A549 (cell line): Measurements from ENCODE around the gene MYO10. TPM values are rescaled to one million over a fixed set of nuclear protein-coding genes. Genes with fewer than 3 reads are reported as not detected.

ENCODE experiments used
- ATAC-seq, 2 experiments: fragments of 200-7000 bp in 1 of 2; fragments of >200 bp in 1 of 2; cut with Nextera tagmentation in 1 of 2; cut with Tn5 transposase in 1 of 2; 3 replicates each; pipeline versions ENCODE4 v1.8.0 to v1.9.1; 2018 to 2020; ENCODE audit warnings: mild to moderate bottlenecking in 1 of 2, moderate library complexity in 1 of 2
- CTCF ChIA-PET: fragments of 300-600 bp; sonication (Branson Sonifier 250); formaldehyde crosslinking; extraction: SDS; loops from one replicate; lab custom pipeline; 2021; ENCODE audit warnings: antibody characterized with exemption, inconsistent platforms; lab: Yijun Ruan, JAX
- POLR2A ChIA-PET: fragments of 350-600 bp; formaldehyde crosslinking; extraction: SDS; loops from one replicate; lab custom pipeline; 2021; ENCODE audit warnings: antibody characterized with exemption, inconsistent platforms; lab: Yijun Ruan, JAX
- DNase-seq, 2 experiments: peaks; one replicate each; pipeline versions ENCODE4 v3.0.0 to v3.0.0-alpha.2; 2011 to 2016; ENCODE audit warnings: low read depth in 1 of 2, low spot score in 1 of 2
- FAIRE-seq: peaks from 2 replicates; lab custom pipeline; 2011; peaks lifted over from hg19 to GRCh38; lab: Jason Lieb, UNC
- H3K27ac ChIP-seq, 2 experiments: fragments of >200 bp; sonication (Bioruptor Twin); formaldehyde crosslinking; 3 replicates each; pipeline ENCODE4 v1.5.1; 2016 to 2017
- H3K4me1 ChIP-seq: fragments of >200 bp; sonication (Bioruptor Twin); formaldehyde crosslinking; 3 replicates; pipeline ENCODE4 v1.6.1; 2016
- H3K4me2 ChIP-seq: fragments of >200 bp; sonication (Bioruptor Twin); formaldehyde crosslinking; 3 replicates; pipeline ENCODE4 v1.6.1; 2016
- H3K4me3 ChIP-seq: fragments of >200 bp; sonication (Bioruptor Twin); formaldehyde crosslinking; 3 replicates; pipeline ENCODE4 v1.5.1; 2016
- H3K9me3 ChIP-seq: fragments of >200 bp; sonication (Bioruptor Twin); formaldehyde crosslinking; 3 replicates; pipeline ENCODE4 v1.6.1; 2016
- CBX2 ChIP-seq: fragments of 200-600 bp; sonication (generic); IDR thresholded peaks from 2 replicates; pipeline ENCODE4 v1.6.1; 2016; ENCODE audit warnings: low read depth, mild to moderate bottlenecking, borderline replicate concordance
- EHMT2 ChIP-seq: fragments of 200-600 bp; sonication (generic); IDR thresholded peaks from 2 replicates; pipeline ENCODE4 v1.6.1; 2016; ENCODE audit warnings: antibody characterized with exemption, low read depth, mild to moderate bottlenecking, moderate library complexity
- EP300 ChIP-seq, 2 experiments: fragments of >200 bp; sonication (Bioruptor Twin); formaldehyde crosslinking; IDR thresholded peaks; 2 replicates in 1 of 2; 3 replicates in 1 of 2; pipeline ENCODE4 v1.6.1; 2016 to 2017
- ESRRA ChIP-seq: fragments of 150-350 bp; IDR thresholded peaks from 2 replicates; pipeline ENCODE4 v1.6.1; 2014; ENCODE audit warnings: mild to moderate bottlenecking, low read length, borderline replicate concordance
- HEYL ChIP-seq: fragments of 250-450 bp; sonication (Bioruptor Pico); IDR thresholded peaks from 2 replicates; pipeline ENCODE4 v1.8.0; 2021; ENCODE audit warnings: mild to moderate bottlenecking, moderate library complexity
- HOXB5 ChIP-seq: fragments of 250-450 bp; sonication (Bioruptor Pico); IDR thresholded peaks from 2 replicates; pipeline ENCODE4 v1.5.0; 2020; ENCODE audit warnings: mild to moderate bottlenecking, moderate library complexity
- JUNB ChIP-seq: fragments of >200 bp; sonication (Bioruptor Twin); formaldehyde crosslinking; IDR thresholded peaks from 2 replicates; pipeline ENCODE4 v1.6.1; 2016
- MAFK ChIP-seq: fragments of 450-650 bp; IDR thresholded peaks from 2 replicates; pipeline ENCODE4 v1.6.1; 2014; ENCODE audit not compliant: partially characterized antibody
- MAZ ChIP-seq: fragments of 150-350 bp; IDR thresholded peaks from 2 replicates; pipeline ENCODE4 v1.6.1; 2014; ENCODE audit warnings: antibody characterized with exemption, low read depth, low read length, borderline replicate concordance
- NPAS2 ChIP-seq: fragments of 250-450 bp; sonication (Bioruptor Pico); IDR thresholded peaks from 2 replicates; pipeline ENCODE4 v1.8.0; 2022; ENCODE audit warnings: mild to moderate bottlenecking, moderate library complexity, borderline replicate concordance
- POLR2AphosphoS2 ChIP-seq: conservative IDR thresholded peaks from 2 replicates; pipeline ENCODE4 v1.6.1; 2012; ENCODE audit warnings: low read length, improper control_type of control experiment, inconsistent platforms
- RARB ChIP-seq: fragments of 250-450 bp; sonication (Bioruptor Pico); IDR thresholded peaks from 2 replicates; pipeline ENCODE4 v1.8.0; 2021; ENCODE audit warnings: mild to moderate bottlenecking, moderate library complexity
- RCOR1 ChIP-seq: fragments of 150-350 bp; IDR thresholded peaks from 2 replicates; pipeline ENCODE4 v1.6.1; 2014; ENCODE audit warnings: antibody characterized with exemption, low read length, low read depth
- RFX5 ChIP-seq: fragments of 450-650 bp; IDR thresholded peaks from 2 replicates; pipeline ENCODE4 v1.7.1; 2014; ENCODE audit warnings: antibody characterized with exemption, mild to moderate bottlenecking, moderate library complexity
- RNF2 ChIP-seq: fragments of 200-600 bp; sonication (generic); IDR thresholded peaks from 2 replicates; pipeline ENCODE4 v1.6.1; 2016; ENCODE audit warnings: low read depth, mild to moderate bottlenecking, antibody characterized with exemption, moderate library complexity, borderline replicate concordance
- SREBF2 ChIP-seq: fragments of 450-650 bp; IDR thresholded peaks from 2 replicates; pipeline ENCODE4 v1.6.1; 2014; ENCODE audit warnings: mild to moderate bottlenecking, moderate library complexity
- TFCP2L1 ChIP-seq: fragments of 250-450 bp; sonication (Bioruptor Pico); IDR thresholded peaks from 2 replicates; pipeline ENCODE4 v1.5.0; 2021; ENCODE audit warnings: mild to moderate bottlenecking
- WGBS: methylation state at CpG from one replicate; pipeline ENCODE4 v1.1.6; 2017; ENCODE audit errors: missing lambda C conversion rate; 5-methylcytosine and 5-hydroxymethylcytosine counted together
- polyA plus RNA-seq, 4 experiments: library from polyadenylated mRNA; depleted of rRNA in 3 of 4; stranded (reverse); fragments of >200 nt; fragmentation: RNase III in 1 of 4; extraction: RNeasy Plus Mini Kit Qiagen cat#74134 plus additional on column Dnase treatment in 1 of 4; gene quantifications; 2 replicates in 3 of 4; 3 replicates in 1 of 4; pipeline ENCODE4 v1.2.3, GENCODE V29; 2011 to 2017
- TF ChIP-seq, protein P1 (sequence below): fragments of 200-600 bp; sonication (generic); IDR thresholded peaks from 2 replicates; pipeline ENCODE4 v1.6.1; 2016; ENCODE audit warnings: antibody characterized with exemption, mild to moderate bottlenecking, moderate library complexity
- TF ChIP-seq, protein P2 (sequence below): fragments of 150-350 bp; IDR thresholded peaks from 2 replicates; pipeline ENCODE4 v1.6.1; 2014; ENCODE audit warnings: low read depth, mild to moderate bottlenecking, low read length
- TF ChIP-seq, protein P3 (sequence below): fragments of 450-650 bp; IDR thresholded peaks from 2 replicates; pipeline ENCODE4 v1.6.1; 2014; ENCODE audit warnings: antibody characterized with exemption
- TF ChIP-seq, protein P4 (sequence below): IDR thresholded peaks from 2 replicates; pipeline ENCODE4 v1.6.1; 2012
- TF ChIP-seq, protein P5 (sequence below): IDR thresholded peaks from 2 replicates; pipeline ENCODE4 v1.6.1; 2012; ENCODE audit warnings: low read depth, borderline replicate concordance

Gene MYO10
- polyA plus RNA-seq, 2 of the 4 experiments (the other 2 are of a cell fraction) = 68.0 to 68.5 TPM

DNA sequence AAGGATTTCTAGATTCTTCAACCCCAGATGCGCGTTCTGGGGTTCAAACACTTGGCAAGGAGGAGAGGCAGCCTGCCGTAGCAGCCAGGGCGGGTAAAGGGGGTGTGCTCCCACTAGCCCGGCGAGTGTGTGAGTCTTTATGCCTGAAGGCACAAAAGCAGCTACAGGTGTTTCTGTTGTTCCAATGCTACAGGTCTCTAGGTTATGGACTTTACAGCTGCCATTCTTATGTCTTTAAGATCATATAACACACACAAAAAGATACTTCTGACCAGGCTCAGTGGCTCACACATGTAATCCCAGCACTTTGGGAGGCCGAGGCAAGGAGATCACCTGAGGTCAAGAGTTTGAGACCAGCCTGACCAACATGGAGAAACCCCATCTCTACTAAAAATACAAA lies 185.6 kb downstream of the MYO10 start:
- ATAC-seq = no peak
- H3K9me3 ChIP-seq = no peaks in the 10 kb centered on the region
- FAIRE-seq = no peak
- H3K4me3 ChIP-seq = no peak overlapping the region
- CTCF ChIA-PET = no interaction called here
- POLR2A ChIA-PET = no interaction called here
- TF ChIP-seq CBX2 = no peak
- TF ChIP-seq, protein P1, sequence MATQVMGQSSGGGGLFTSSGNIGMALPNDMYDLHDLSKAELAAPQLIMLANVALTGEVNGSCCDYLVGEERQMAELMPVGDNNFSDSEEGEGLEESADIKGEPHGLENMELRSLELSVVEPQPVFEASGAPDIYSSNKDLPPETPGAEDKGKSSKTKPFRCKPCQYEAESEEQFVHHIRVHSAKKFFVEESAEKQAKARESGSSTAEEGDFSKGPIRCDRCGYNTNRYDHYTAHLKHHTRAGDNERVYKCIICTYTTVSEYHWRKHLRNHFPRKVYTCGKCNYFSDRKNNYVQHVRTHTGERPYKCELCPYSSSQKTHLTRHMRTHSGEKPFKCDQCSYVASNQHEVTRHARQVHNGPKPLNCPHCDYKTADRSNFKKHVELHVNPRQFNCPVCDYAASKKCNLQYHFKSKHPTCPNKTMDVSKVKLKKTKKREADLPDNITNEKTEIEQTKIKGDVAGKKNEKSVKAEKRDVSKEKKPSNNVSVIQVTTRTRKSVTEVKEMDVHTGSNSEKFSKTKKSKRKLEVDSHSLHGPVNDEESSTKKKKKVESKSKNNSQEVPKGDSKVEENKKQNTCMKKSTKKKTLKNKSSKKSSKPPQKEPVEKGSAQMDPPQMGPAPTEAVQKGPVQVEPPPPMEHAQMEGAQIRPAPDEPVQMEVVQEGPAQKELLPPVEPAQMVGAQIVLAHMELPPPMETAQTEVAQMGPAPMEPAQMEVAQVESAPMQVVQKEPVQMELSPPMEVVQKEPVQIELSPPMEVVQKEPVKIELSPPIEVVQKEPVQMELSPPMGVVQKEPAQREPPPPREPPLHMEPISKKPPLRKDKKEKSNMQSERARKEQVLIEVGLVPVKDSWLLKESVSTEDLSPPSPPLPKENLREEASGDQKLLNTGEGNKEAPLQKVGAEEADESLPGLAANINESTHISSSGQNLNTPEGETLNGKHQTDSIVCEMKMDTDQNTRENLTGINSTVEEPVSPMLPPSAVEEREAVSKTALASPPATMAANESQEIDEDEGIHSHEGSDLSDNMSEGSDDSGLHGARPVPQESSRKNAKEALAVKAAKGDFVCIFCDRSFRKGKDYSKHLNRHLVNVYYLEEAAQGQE = no peak
- no peak for TF ChIP-seq RARB (CRISPR knock-in tag)
- TF ChIP-seq SREBF2 = no peak
- no peak for TF ChIP-seq RFX5
- TF ChIP-seq, protein P2, sequence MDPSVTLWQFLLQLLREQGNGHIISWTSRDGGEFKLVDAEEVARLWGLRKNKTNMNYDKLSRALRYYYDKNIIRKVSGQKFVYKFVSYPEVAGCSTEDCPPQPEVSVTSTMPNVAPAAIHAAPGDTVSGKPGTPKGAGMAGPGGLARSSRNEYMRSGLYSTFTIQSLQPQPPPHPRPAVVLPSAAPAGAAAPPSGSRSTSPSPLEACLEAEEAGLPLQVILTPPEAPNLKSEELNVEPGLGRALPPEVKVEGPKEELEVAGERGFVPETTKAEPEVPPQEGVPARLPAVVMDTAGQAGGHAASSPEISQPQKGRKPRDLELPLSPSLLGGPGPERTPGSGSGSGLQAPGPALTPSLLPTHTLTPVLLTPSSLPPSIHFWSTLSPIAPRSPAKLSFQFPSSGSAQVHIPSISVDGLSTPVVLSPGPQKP = no peak
- 92% methylated on average over 7 of the region's 7 CpGs for WGBS
- no peak for DNase-seq
- H3K27ac ChIP-seq = no peak overlapping the region
- H3K4me2 ChIP-seq = no peak overlapping the region
- peaks cover 3% of the 10 kb centered on the region; the same call in 1 of the 3 replicates for H3K4me1 ChIP-seq

DNA sequence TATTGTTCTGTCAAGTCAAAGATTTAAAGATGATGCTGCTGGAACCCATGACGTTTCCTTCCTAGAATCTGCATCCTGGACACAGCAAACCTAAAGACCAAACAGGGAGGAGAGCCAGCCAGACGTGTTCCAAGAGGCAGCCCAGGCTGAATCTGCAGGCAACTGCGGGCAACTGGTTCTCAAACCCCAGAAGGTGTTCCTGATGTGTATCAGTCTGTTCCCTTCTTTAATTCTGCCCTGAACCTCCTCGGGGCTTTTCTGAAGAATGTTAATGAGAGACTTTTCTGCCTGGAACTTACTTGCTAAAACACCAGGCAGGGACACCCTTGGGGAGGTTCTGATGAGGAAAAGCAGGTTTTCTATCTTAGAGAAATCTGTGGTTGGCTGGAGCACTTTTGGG lies 186.5 kb downstream of the MYO10 start:
- Histone ChIP-seq H3K4me3 (no peak overlapping the region), H3K4me1 (peaks cover 7% of the 10 kb centered on the region; the same call in 2 of the 3 replicates), H3K9me3 (no peaks in the 10 kb centered on the region), H3K27ac (no peak overlapping the region), H3K4me2 (no peak overlapping the region)
- ATAC-seq = no peak
- FAIRE-seq = no peak
- TF ChIP-seq ESRRA (no peak), HEYL (no peak), MAZ (no peak), EHMT2 (no peak), JUNB (no peak)
- DNase-seq = no peak
- ChIA-PET POLR2A (no interaction called here), CTCF (no interaction called here)
- WGBS = 86% methylated on average over 4 of the region's 4 CpGs

DNA sequence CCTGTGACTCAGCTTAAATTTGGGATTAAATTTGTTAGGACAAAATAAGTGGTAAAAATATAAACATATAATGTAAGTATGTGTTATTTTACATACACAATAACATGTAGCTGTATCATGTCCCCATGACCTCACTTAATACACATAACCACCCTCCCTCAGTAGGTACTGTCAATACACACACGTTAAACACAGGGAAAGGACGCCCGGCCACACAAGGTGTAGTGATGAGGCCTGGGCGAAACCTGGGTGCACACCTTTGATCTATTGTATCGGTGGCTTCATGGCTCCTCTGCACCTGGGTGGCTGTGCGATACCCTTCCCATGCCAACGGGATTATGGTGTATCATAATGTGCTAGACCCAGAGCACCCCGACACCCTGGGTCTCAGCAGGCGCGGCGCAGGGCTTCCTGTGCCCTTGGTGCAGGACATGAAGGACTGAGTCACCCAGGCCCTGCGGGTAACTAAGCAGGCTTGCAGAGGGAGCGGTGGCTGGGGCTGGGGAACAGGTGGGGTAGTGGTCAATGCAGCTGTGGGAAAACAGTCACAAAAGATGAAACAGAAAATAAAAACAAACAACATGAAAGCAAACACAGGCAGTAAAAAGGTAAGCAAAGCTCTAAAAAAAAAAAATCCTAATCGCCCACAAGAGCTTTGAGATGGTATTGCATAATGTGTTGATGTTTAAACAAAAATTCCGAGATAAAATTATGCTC lies 191.8 kb downstream of the MYO10 start:
- Histone ChIP-seq H3K4me1 (peaks cover 12% of the 10 kb centered on the region; the same call in 2 of the 3 replicates), H3K27ac (no peak overlapping the region), H3K4me2 (no peak overlapping the region), H3K4me3 (no peak overlapping the region), H3K9me3 (no peaks in the 10 kb centered on the region)
- FAIRE-seq = no peak
- POLR2A ChIA-PET = interaction anchor here (0.5 kb wide), 1 partner anchor 1472 kb away, joined by 3 read pairs; no protein-coding TSS in a partner anchor
- CTCF ChIA-PET = interaction anchor here (1.0 to 1.5 kb wide), 3 partner anchors 18 to 24 kb away, joined by 3 to 8 read pairs (median 4); no protein-coding TSS in a partner anchor
- 82% methylated on average over 12 of the region's 15 CpGs for WGBS
- no peak for DNase-seq
- ATAC-seq = peak in 1 of 2 experiments; percentile 45; a peak in 1 of 6 replicates
- TF ChIP-seq HOXB5 (no peak), POLR2AphosphoS2 (no peak), RFX5 (no peak), TFCP2L1 (CRISPR knock-in tag) (no peak), EP300 (IDR thresholded peaks at IDR 0.05) (no peak), RNF2 (no peak), NPAS2 (CRISPR knock-in tag) (no peak), RCOR1 (no peak), MAFK (no peak)
- TF ChIP-seq, protein P3, sequence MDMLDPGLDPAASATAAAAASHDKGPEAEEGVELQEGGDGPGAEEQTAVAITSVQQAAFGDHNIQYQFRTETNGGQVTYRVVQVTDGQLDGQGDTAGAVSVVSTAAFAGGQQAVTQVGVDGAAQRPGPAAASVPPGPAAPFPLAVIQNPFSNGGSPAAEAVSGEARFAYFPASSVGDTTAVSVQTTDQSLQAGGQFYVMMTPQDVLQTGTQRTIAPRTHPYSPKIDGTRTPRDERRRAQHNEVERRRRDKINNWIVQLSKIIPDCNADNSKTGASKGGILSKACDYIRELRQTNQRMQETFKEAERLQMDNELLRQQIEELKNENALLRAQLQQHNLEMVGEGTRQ = no peak
- TF ChIP-seq, protein P4, sequence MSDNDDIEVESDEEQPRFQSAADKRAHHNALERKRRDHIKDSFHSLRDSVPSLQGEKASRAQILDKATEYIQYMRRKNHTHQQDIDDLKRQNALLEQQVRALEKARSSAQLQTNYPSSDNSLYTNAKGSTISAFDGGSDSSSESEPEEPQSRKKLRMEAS = no peak
- TF ChIP-seq, protein P5, sequence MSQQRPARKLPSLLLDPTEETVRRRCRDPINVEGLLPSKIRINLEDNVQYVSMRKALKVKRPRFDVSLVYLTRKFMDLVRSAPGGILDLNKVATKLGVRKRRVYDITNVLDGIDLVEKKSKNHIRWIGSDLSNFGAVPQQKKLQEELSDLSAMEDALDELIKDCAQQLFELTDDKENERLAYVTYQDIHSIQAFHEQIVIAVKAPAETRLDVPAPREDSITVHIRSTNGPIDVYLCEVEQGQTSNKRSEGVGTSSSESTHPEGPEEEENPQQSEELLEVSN = no peak
